ES-I3 (cell line): Measurements from ENCODE around the gene OR10H3.

Source experiments
- H3K36me3 ChIP-seq: 2 replicates; pipeline ENCODE4 v1.6.1; 2013; ENCODE audit warnings: mild to moderate bottlenecking, low read length, control low read depth, moderate library complexity; ENCODE audit not compliant: insufficient read depth
- H3K4me1 ChIP-seq: 2 replicates; pipeline ENCODE4 v1.6.1; 2013; ENCODE audit warnings: mild to moderate bottlenecking, control low read depth, low read length; ENCODE audit not compliant: insufficient read depth
- H3K9ac ChIP-seq: 2 replicates; pipeline ENCODE4 v1.6.1; 2013; ENCODE audit warnings: low read depth, mild to moderate bottlenecking, low read length, moderate library complexity
- H3K9me3 ChIP-seq: 2 replicates; pipeline ENCODE4 v1.6.1; 2013; ENCODE audit warnings: mild to moderate bottlenecking, low read length, moderate library complexity; ENCODE audit not compliant: control insufficient read depth, insufficient read depth

OR10H3 gene

GRCh38 chr19:15788594-15789270, 50.9 kb downstream of the OR10H3 start:
- H3K9ac ChIP-seq = no peak overlapping the region
- H3K36me3 ChIP-seq = no peaks in the 10 kb centered on the region
- no peaks in the 10 kb centered on the region for H3K9me3 ChIP-seq
- H3K4me1 ChIP-seq = no peaks in the 10 kb centered on the region

- no peak overlapping the region for H3K9ac ChIP-seq
- H3K36me3 ChIP-seq = no peaks in the 10 kb centered on the region
- no peaks in the 10 kb centered on the region for H3K4me1 ChIP-seq
- no peaks in the 10 kb centered on the region for H3K9me3 ChIP-seq
Observed at GRCh38 chr19:15790096-15790495, 52.3 kb downstream of the OR10H3 start.
